VCaP (cell line): ENCODE results near the gene ACTG2.
"Not testable (repeated sequence)": the region's sequence is repeated elsewhere in the genome, so short reads cannot be mapped to it uniquely, and the experiment has no call there.

ENCODE experiments used
- H3K27ac ChIP-seq: fragments of 450-650 bp; 2 replicates; pipeline ENCODE4 v1.5.1; 2017
- TF ChIP-seq, protein P1 (sequence below): fragments of 450-650 bp; conservative IDR thresholded peaks from 2 replicates; pipeline ENCODE4 v1.5.1; 2017; ENCODE audit warnings: mild to moderate bottlenecking, moderate library complexity

Gene ACTG2

DNA sequence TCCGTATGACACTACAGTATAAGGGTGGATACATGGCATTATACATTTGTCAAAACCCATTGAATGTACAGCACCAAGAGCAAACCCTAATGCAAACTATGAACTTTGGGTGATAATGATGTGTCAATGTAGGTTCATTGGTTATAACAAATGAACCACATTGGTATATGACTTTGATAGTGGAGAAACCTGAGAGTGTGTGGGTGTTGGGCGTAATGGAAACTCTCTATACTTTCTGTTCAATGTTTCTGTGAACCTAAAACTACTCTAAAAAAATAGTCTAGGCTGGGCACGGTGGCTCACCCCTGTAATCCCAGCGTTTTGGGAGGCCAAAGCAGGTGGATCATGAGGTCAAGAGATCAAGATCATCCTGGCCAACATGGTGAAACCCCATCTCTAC lies 6.5 kb upstream of the ACTG2 start:
- H3K27ac ChIP-seq: no peak overlapping the region
- TF ChIP-seq, protein P1, sequence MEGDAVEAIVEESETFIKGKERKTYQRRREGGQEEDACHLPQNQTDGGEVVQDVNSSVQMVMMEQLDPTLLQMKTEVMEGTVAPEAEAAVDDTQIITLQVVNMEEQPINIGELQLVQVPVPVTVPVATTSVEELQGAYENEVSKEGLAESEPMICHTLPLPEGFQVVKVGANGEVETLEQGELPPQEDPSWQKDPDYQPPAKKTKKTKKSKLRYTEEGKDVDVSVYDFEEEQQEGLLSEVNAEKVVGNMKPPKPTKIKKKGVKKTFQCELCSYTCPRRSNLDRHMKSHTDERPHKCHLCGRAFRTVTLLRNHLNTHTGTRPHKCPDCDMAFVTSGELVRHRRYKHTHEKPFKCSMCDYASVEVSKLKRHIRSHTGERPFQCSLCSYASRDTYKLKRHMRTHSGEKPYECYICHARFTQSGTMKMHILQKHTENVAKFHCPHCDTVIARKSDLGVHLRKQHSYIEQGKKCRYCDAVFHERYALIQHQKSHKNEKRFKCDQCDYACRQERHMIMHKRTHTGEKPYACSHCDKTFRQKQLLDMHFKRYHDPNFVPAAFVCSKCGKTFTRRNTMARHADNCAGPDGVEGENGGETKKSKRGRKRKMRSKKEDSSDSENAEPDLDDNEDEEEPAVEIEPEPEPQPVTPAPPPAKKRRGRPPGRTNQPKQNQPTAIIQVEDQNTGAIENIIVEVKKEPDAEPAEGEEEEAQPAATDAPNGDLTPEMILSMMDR: no peak

DNA sequence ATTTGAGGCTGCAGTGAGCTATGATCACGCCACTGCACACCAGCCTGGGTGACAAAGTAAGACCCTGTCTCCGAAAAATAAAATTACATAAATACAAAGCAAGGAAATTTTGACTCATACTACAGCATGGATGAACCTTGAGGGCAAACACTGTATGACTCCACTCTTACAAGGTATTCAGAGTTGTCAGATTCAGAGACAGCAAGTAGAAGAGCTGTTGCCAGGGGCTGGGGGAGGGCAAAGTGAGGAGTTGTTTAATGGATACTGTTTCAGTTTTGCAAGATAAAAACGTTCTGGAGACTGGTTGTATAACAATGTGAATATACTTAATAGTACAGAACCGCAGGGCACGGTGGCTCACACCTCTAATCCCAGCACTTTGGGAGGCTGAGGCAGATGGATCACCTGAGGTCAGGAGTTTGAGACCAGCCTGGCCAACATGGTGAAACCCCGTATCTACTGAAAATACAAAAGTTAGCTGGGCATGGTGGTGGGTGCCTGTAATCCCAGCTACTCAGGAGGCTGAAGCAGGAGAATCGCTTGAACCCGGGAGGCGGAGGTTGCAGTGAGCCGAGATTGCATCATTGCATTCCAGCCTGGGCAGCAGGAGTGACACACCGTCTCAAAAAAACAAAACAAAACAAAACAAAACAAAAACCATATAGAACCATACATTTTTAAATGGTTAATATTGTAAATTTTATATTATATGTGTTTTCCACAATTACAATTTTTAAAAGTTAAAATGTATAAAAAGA lies 5.0 kb upstream of the ACTG2 start:
- not testable (repeated sequence) for H3K27ac ChIP-seq

DNA sequence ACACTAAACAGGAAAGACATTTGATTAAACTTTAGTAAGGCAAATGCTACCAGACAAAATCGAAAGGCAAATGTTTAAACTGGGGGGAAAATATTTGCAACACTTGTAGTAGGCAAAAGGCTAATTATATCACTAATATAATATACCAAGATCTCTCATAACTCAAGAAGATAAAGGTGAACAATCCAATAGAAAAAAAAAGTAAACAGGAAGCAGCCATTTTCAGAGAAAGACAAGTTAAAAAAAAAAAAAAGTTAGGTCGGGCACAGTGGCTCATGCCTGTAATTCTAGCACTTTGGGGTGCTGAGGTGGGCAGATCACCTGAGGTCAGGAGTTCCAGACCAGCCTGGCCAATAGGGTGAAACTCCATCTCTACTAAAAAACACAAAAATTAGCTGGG lies 4.4 kb upstream of the ACTG2 start:
- H3K27ac ChIP-seq: no peak overlapping the region
- TF ChIP-seq, protein P1: no peak

DNA sequence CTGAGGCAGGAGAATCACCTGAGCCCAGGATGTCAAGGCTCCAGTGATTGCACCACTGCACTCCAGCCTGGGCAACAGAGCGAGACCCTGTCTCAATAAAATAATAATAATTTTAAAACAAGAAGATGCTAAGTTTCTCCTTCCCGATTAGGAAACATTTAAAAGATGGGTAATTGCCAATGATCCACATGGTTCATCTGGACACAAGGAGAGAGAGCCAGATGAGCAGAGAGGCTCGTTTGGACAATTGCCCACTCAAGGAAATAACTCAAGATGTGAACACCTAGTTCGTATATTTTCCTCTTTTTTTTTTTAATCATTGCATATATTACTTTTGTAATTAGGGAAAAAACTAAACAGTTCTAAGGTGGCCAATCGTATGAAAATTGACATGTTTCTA lies 3.6 kb upstream of the ACTG2 start:
- TF ChIP-seq, protein P1: no peak
- no peak overlapping the region for H3K27ac ChIP-seq

DNA sequence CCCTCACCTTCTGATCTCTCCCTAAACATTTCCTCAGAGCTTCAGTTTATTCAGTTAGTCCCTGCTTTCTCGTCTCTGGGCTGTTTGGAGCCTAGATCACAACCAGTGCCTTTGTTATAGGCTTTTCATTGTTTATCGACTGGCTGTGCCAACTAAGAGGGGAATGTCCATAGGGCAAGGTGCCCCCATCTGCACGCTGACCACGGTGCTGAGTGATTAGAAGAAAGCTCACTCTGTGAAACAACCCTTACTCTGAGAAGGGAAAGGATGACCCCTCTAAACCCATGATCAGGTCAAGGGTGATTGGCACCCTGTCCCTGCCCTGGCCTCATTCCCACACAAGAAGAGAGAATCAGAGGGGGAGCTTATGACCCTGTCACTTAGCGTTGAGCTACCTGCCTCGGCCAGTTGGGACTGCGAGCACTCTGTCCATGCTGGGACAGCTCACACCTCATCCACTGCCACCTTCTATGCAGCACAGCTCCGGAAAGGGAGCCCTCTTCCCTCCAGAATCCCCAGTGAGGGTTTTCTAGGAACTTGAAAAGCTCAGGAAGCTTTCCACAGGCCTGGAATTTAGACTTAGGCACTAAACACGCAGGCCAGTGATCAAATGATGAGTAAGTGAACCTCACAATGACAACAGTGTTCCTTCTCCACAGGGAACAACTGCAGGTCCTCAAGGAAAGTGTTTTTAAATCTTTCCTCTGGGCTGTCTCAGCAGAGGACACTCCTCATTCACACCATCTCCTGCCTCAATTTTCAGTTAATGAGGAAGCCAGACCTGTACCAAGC lies 2.3 kb upstream of the ACTG2 start:
- no peak overlapping the region for H3K27ac ChIP-seq
- TF ChIP-seq, protein P1: no peak

DNA sequence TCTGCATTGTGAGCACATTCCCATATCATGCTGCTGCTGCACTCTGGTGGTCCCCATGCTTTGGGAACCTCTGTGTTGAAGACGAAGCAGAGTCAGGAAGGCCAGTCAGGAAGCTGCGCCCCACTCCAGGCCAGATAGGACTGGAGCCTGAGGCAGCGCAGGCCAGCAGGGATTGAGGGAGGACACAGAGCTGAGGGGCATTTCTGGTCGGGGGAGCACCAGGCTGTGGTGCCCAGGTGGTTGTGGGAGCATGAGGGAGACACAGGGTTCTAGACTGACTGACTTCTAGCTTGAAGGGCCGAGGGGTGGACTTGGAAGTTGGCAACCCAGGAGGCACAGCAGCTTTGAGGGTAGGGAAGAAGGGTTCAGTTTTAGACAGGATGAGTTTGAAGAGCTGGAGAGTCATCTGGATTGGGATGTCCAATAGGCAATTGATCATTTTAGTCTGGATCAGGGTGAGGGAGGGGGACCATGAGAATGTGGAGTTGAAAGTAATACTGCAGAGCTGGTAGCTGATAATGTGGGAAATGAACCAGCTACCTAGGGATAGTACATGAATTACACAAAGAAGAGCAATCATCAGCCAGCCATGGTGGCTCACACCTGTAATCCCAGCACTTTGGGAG lies 1.4 kb upstream of the ACTG2 start:
- TF ChIP-seq, protein P1: no peak
- no peak overlapping the region for H3K27ac ChIP-seq

DNA sequence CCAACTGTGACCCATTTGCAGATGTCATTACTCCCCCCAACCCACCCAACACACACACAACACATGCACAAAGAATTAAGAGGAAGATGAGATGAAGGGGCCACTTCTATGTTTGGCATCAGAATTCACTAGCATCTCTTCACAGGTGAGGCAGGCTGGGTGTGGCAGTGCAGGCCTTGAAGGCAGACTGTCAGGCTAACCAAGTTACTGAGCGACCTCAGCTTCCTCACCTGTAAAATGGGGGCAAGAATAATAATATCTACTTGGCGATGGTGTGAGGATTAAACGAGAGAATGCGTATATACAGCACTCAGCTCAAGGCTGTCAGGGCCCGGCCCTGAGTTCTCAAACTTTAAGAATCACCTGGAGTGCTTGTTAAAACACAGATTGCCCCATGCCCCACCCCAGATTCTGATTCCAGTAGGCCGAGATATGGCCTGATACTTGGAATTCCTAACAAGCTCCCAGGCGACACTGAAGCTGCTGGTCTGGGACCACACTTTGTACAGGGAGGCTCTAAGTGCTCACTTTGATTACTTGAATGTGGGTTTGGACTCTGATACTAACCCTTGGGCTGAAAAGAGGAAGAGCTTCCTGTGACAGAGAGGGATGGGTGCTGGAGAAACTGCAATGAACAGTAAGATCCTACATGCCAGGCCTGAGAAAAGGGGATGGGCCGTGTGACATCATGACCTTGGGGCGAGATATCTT lies 1.1 kb downstream of the ACTG2 start:
- H3K27ac ChIP-seq: no peak overlapping the region
- TF ChIP-seq, protein P1: no peak
